Large intestine (tissue), 3 donors: Measurements from ENCODE around the gene COL4A2. TPM values are rescaled to one million over a fixed set of nuclear protein-coding genes. Genes with fewer than 3 reads are reported as not detected.
"Not testable (repeated sequence)": the region's sequence is repeated elsewhere in the genome, so short reads cannot be mapped to it uniquely, and the experiment has no call there.

ENCODE experiments used
- DNase-seq, 2 donors: peaks; one replicate each; pipeline versions ENCODE4 v3.0.0 to v3.0.0-alpha.2; 2013
- H3K27ac ChIP-seq: one replicate; pipeline ENCODE4 v1.5.1; 2013; ENCODE audit warnings: low read length
- H3K27me3 ChIP-seq: 2 replicates; pipeline ENCODE4 v1.6.1; 2013; ENCODE audit warnings: low read length; ENCODE audit not compliant: control insufficient read depth, insufficient read depth
- H3K36me3 ChIP-seq: 2 replicates; pipeline ENCODE4 v1.6.1; 2013; ENCODE audit warnings: low read length; ENCODE audit not compliant: control insufficient read depth, insufficient read depth
- H3K4me1 ChIP-seq: one replicate; pipeline ENCODE4 v1.6.1; 2013; ENCODE audit warnings: low read length; ENCODE audit not compliant: control insufficient read depth, insufficient read depth
- H3K4me3 ChIP-seq: one replicate; pipeline ENCODE4 v1.5.1; 2013; ENCODE audit warnings: low read length
- H3K9me3 ChIP-seq: one replicate; pipeline ENCODE4 v1.6.1; 2013; ENCODE audit warnings: mild to moderate bottlenecking, low read depth, low read length, moderate library complexity; ENCODE audit not compliant: control insufficient read depth
- WGBS: methylation state at CpG from one replicate; pipeline ENCODE4 v1.1.5; 2013; ENCODE audit warnings: low lambda C conversion rate; ENCODE audit not compliant: insufficient coverage; 5-methylcytosine and 5-hydroxymethylcytosine counted together
- polyA plus RNA-seq: library from polyadenylated mRNA; unstranded; fragments of 120-200 nt; gene quantifications from one replicate; pipeline ENCODE4 v1.2.1, GENCODE V29; 2013

COL4A2 gene
- polyA plus RNA-seq, 1 donor = 164 TPM

GRCh38 chr13:110497003-110497402 lies 189.9 kb downstream of the COL4A2 start:
- Histone ChIP-seq H3K4me1 (no peaks in the 10 kb centered on the region), H3K27ac (no peak overlapping the region), H3K27me3 (no peaks in the 10 kb centered on the region), H3K4me3 (no peak overlapping the region), H3K9me3 (no peaks in the 10 kb centered on the region), H3K36me3 (peaks cover 72% of the 10 kb centered on the region)
- DNase-seq = no peak
- WGBS = no CpG with 5 or more reads among the region's 2 CpGs

GRCh38 chr13:110497896-110498295 lies 190.8 kb downstream of the COL4A2 start:
- H3K4me3 ChIP-seq, H3K27ac ChIP-seq, H3K9me3 ChIP-seq, DNase-seq, H3K27me3 ChIP-seq, H3K4me1 ChIP-seq: not testable (repeated sequence)
- peaks cover 67% of the 10 kb centered on the region for H3K36me3 ChIP-seq
- no CpG with 5 or more reads among the region's 3 CpGs for WGBS

- no peak overlapping the region for H3K4me3 ChIP-seq
- WGBS = no CpG with 5 or more reads among the region's 5 CpGs
- DNase-seq = no peak
- H3K27me3 ChIP-seq = no peaks in the 10 kb centered on the region
- no peaks in the 10 kb centered on the region for H3K9me3 ChIP-seq
- no peaks in the 10 kb centered on the region for H3K4me1 ChIP-seq
- H3K27ac ChIP-seq = no peak overlapping the region
- peaks cover 67% of the 10 kb centered on the region for H3K36me3 ChIP-seq
These were observed 191.2 kb downstream of the COL4A2 start for GRCh38 chr13:110498327-110498726.

GRCh38 chr13:110498765-110499164 lies 191.7 kb downstream of the COL4A2 start:
- peaks cover 70% of the 10 kb centered on the region for H3K36me3 ChIP-seq
- no peak for DNase-seq

GRCh38 chr13:110499621-110500281 lies 192.7 kb downstream of the COL4A2 start:
- Histone ChIP-seq H3K36me3 (peaks cover 72% of the 10 kb centered on the region), H3K4me3 (no peak overlapping the region), H3K4me1 (no peaks in the 10 kb centered on the region), H3K9me3 (peaks cover 3% of the 10 kb centered on the region), H3K27ac (no peak overlapping the region), H3K27me3 (no peaks in the 10 kb centered on the region)
- 100% methylated on average over 1 of the region's 10 CpGs for WGBS
- no peak for DNase-seq

More at GRCh38 chr13:110498765-110499164, 191.7 kb downstream of the COL4A2 start:
- H3K4me3 ChIP-seq = no peak overlapping the region
- WGBS = no CpG with 5 or more reads among the region's 10 CpGs
- no peaks in the 10 kb centered on the region for H3K4me1 ChIP-seq
- no peaks in the 10 kb centered on the region for H3K27me3 ChIP-seq
- H3K27ac ChIP-seq = no peak overlapping the region
- H3K9me3 ChIP-seq = peaks cover 1% of the 10 kb centered on the region

GRCh38 chr13:110500341-110500740 lies 193.3 kb downstream of the COL4A2 start:
- Histone ChIP-seq H3K4me1 (no peaks in the 10 kb centered on the region), H3K27ac (no peak overlapping the region), H3K27me3 (no peaks in the 10 kb centered on the region), H3K36me3 (peaks cover 68% of the 10 kb centered on the region), H3K4me3 (no peak overlapping the region), H3K9me3 (peaks cover 3% of the 10 kb centered on the region)
- no CpG with 5 or more reads among the region's 3 CpGs for WGBS
- DNase-seq = no peak

GRCh38 chr13:110501188-110501587 lies 194.1 kb downstream of the COL4A2 start:
- no peaks in the 10 kb centered on the region for H3K27me3 ChIP-seq
- DNase-seq = no peak
- H3K36me3 ChIP-seq = peaks cover 65% of the 10 kb centered on the region
- 100% methylated on average over 1 of the region's 9 CpGs for WGBS
- peaks cover 6% of the 10 kb centered on the region for H3K4me1 ChIP-seq
- peaks cover 6% of the 10 kb centered on the region for H3K9me3 ChIP-seq
- H3K27ac ChIP-seq = no peak overlapping the region
- no peak overlapping the region for H3K4me3 ChIP-seq

GRCh38 chr13:110503037-110503901 lies 196.2 kb downstream of the COL4A2 start:
- WGBS = 100% methylated on average over 1 of the region's 20 CpGs
- Histone ChIP-seq H3K27ac (no peak overlapping the region), H3K4me1 (peaks cover 25% of the 10 kb centered on the region), H3K4me3 (no peak overlapping the region), H3K27me3 (no peaks in the 10 kb centered on the region), H3K9me3 (peaks cover 8% of the 10 kb centered on the region), H3K36me3 (peaks cover 57% of the 10 kb centered on the region)
- DNase-seq = no peak

GRCh38 chr13:110503979-110504499 lies 197.0 kb downstream of the COL4A2 start:
- peaks cover 32% of the 10 kb centered on the region for H3K4me1 ChIP-seq
- DNase-seq = no peak
- no peaks in the 10 kb centered on the region for H3K27me3 ChIP-seq
- WGBS = no CpG with 5 or more reads among the region's 18 CpGs
- H3K36me3 ChIP-seq = peaks cover 53% of the 10 kb centered on the region
- H3K9me3 ChIP-seq = peaks cover 8% of the 10 kb centered on the region
- H3K27ac ChIP-seq = no peak overlapping the region
- H3K4me3 ChIP-seq = no peak overlapping the region

GRCh38 chr13:110505594-110505993 lies 198.5 kb downstream of the COL4A2 start:
- H3K4me1 ChIP-seq = peaks cover 35% of the 10 kb centered on the region
- H3K9me3 ChIP-seq = peaks cover 8% of the 10 kb centered on the region
- peak overlapping the region; percentile 97 for H3K27ac ChIP-seq
- DNase-seq = no peak
- WGBS = no CpG with 5 or more reads among the region's 10 CpGs
- H3K27me3 ChIP-seq = no peaks in the 10 kb centered on the region
- H3K36me3 ChIP-seq = peaks cover 54% of the 10 kb centered on the region
- no peak overlapping the region for H3K4me3 ChIP-seq
